HAP-1 (cell line): Measurements from ENCODE around the gene TMEM263.
"Not testable (repeated sequence)": the region's sequence is repeated elsewhere in the genome, so short reads cannot be mapped to it uniquely, and the experiment has no call there.

ENCODE experiments used
- DNase-seq, 2 experiments: peaks; one replicate each; pipeline ENCODE4 v3.0.0-alpha.2; 2016 to 2020; ENCODE audit warnings: low spot score in 2 of 2
- H3K27me3 ChIP-seq: fragments of 250-450 bp; sonication (Bioruptor Pico); 2 replicates; pipeline ENCODE4 v1.5.1; 2020; ENCODE audit warnings: low read depth, mild to moderate bottlenecking, moderate library complexity
- H3K36me3 ChIP-seq: fragments of 250-450 bp; sonication (Bioruptor Pico); replicated peaks from 2 replicates; pipeline ENCODE4 v1.5.1; 2020; ENCODE audit warnings: mild to moderate bottlenecking
- H3K4me1 ChIP-seq: fragments of 250-450 bp; sonication (Bioruptor Pico); 2 replicates; pipeline ENCODE4 v1.5.1; 2020; ENCODE audit warnings: mild to moderate bottlenecking
- H3K4me3 ChIP-seq: fragments of 250-450 bp; sonication (Bioruptor Pico); 2 replicates; pipeline ENCODE4 v1.5.1; 2020; ENCODE audit warnings: mild to moderate bottlenecking, moderate library complexity
- H3K9me3 ChIP-seq: fragments of 250-450 bp; sonication (Bioruptor Pico); 2 replicates; pipeline ENCODE4 v1.5.1; 2020; ENCODE audit warnings: mild to moderate bottlenecking, moderate library complexity
- in situ Hi-C: fragments of 300-500 bp; cut with MboI; formaldehyde crosslinking; loops from 3 replicates; pipeline ENCODE4 v1.14.3; 2020; ENCODE audit warnings: low sequenced_read_pairs, inconsistent platforms, mixed read lengths

The TMEM263 gene

DNA sequence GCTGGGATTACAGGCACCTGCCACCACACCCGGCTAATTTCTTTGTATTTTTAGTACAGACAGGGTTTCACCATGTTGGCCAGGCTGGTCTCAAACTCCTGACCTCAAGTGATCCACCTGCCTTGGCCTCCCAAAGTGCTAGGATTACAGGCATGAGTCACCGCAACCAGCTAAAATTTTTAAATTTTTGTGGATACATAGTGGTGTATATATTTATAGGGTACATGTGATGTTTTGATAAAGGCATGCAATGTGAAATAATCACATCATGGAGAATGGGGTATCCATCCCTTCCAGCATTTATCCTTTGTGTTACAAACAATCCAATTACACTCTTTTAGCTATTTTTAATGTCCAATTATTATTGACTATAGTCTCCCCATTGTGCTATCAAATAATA, 33.7 kb upstream of the TMEM263 start:
- in situ Hi-C loops, H3K27me3 ChIP-seq, DNase-seq, H3K4me1 ChIP-seq, H3K9me3 ChIP-seq, H3K36me3 ChIP-seq, H3K4me3 ChIP-seq: not testable (repeated sequence)

- H3K36me3 ChIP-seq, H3K27me3 ChIP-seq, DNase-seq, in situ Hi-C loops, H3K4me3 ChIP-seq, H3K9me3 ChIP-seq, H3K4me1 ChIP-seq: not testable (repeated sequence)
Measured at GRCh38 chr12:106923594-106923993, 32.1 kb upstream of the TMEM263 start.

DNA sequence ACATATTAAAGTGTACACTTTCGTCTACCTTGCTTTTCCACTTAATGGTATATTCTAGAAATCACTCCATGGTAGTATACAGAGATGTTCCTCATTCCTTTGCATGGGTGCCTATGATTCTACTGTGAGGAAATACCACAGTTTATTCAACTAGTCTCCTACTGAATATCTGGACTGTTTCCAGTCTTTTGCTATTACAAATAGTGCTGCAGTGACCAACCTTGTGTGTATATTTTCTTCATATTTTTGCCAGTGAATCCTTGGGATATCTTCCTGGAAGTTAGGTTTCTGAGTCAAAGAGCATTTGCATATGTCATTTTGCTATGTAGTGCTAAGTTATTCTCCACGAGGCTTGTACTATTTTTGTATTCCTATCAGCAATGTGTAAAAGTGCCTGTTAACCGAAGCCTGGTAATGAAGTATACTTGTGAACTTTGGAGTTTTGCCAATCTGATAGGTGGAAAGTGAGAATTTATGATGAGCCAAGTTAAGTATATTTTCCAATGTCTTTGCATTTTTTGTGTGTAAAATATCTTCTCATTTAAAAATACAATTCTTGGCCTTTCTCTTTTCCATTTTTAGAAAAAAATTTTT, 31.3 kb upstream of the TMEM263 start:
- no peaks in the 10 kb centered on the region for H3K36me3 ChIP-seq
- no peak overlapping the region for H3K4me3 ChIP-seq
- H3K4me1 ChIP-seq, result 0 out of 2 replicates have a peak, but pooled peaks cover under 1% of the 10 kb centered on the region
- no peaks in the 10 kb centered on the region for H3K9me3 ChIP-seq
- in situ Hi-C loops, result no loop called here
- no peaks in the 10 kb centered on the region; the same call in 1 of the 2 replicates for H3K27me3 ChIP-seq
- DNase-seq, result no peak

GRCh38 chr12:106926657-106927056, 29.1 kb upstream of the TMEM263 start:
- in situ Hi-C loops, result no loop called here
- Histone ChIP-seq H3K36me3 (no peaks in the 10 kb centered on the region), H3K9me3 (no peaks in the 10 kb centered on the region)

DNA sequence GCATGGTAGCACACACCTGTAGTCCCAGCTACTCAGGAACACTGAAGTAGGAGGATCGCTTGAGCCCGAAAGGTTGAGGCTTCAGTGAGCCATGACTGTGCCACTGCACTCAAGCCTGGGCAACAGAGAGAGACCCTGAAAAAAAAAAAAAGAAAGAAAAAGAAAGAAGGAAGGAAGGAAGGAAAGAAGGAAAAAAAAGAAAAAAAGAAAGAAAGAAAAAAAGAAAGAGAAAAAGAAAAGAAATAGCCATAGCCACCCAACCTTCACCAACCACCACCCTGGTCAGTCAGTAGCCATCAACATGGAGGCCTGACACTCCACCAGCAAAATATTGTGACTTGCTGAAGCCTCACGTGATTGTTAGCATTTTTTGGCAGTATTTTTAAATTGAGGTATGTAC, 21.4 kb upstream of the TMEM263 start:
- no peak for DNase-seq
- Histone ChIP-seq H3K9me3 (0 out of 2 replicates have a peak, but pooled peaks cover 3% of the 10 kb centered on the region), H3K27me3 (0 out of 2 replicates have a peak, but pooled peaks cover 2% of the 10 kb centered on the region), H3K36me3 (no peaks in the 10 kb centered on the region), H3K4me1 (no peaks in the 10 kb centered on the region), H3K4me3 (no peak overlapping the region)
- in situ Hi-C loops, result no loop called here

More at GRCh38 chr12:106926657-106927056, 29.1 kb upstream of the TMEM263 start:
- Histone ChIP-seq H3K4me1 (no peaks in the 10 kb centered on the region), H3K27me3 (peaks cover 2% of the 10 kb centered on the region; the same call in 1 of the 2 replicates), H3K4me3 (no peak overlapping the region)
- DNase-seq, result no peak

DNA sequence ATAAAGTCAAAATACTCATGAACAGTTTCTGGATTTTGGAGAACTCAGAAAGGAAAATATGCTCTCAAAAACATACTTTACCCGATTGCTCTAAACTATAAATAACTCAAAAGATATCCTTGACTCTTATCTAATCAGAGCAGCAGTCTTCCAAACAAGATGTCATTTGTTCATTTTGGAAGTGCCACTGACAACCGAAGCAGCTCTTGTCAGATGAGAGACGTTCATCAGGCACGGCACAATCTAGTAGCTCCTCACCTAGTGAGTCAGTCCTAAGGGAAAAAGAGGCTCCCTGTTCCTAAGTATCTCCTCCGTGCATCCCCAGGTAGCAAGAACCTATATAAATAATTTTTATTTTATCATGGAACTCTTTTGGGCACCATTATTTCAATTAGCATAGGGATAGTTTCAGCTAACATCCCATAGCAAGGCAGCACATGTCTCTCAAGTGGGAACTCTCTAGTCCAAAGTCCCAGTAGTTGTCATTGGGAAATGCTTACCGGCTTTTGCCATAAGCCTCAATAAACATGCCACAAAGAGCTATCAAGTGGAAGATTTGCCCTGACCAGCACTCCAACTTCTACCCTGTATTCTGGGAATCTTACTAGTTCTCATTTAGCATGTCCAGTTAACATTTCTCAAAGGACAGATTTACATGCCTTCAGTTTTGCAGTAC, 14.1 kb upstream of the TMEM263 start:
- Histone ChIP-seq H3K9me3 (0 out of 2 replicates have a peak, but pooled peaks cover 3% of the 10 kb centered on the region), H3K27me3 (no peaks in the 10 kb centered on the region), H3K36me3 (no peaks in the 10 kb centered on the region), H3K4me1 (no peaks in the 10 kb centered on the region; the same call in 1 of the 2 replicates), H3K4me3 (no peak overlapping the region)
- no peak for DNase-seq
- in situ Hi-C loops, result no loop called here

DNA sequence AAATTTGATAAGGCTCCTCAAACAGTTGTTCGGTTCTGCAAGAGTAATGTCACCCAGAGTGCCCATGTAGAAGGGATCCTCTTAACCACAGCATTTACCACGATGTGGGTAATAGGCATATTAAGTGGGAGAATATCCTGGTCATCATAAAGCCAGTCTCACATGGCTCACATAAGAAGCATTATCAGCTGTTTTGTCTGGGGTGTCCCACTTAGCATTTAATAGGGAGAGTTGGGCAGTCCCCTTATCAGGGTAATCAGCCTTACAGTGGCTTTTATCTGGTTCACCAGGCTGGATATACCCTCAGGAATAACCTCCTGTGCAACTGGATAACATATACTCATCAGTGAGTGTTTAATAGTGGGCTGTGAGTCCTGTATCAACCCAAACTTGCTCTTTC, 12.9 kb upstream of the TMEM263 start:
- H3K4me3 ChIP-seq, result no peak overlapping the region
- in situ Hi-C loops, result no loop called here
- no peaks in the 10 kb centered on the region; the same call in 1 of the 2 replicates for H3K4me1 ChIP-seq
- no peaks in the 10 kb centered on the region for H3K27me3 ChIP-seq
- no peak for DNase-seq
- H3K9me3 ChIP-seq, result 0 out of 2 replicates have a peak, but pooled peaks cover 3% of the 10 kb centered on the region
- no peaks in the 10 kb centered on the region for H3K36me3 ChIP-seq

- peaks cover 8% of the 10 kb centered on the region for H3K4me1 ChIP-seq
- no peak for DNase-seq
- H3K9me3 ChIP-seq, result no peaks in the 10 kb centered on the region
- no peaks in the 10 kb centered on the region for H3K27me3 ChIP-seq
- in situ Hi-C loops, result no loop called here
- no peak overlapping the region for H3K4me3 ChIP-seq
- H3K36me3 ChIP-seq, result no peaks in the 10 kb centered on the region
Measured at GRCh38 chr12:106945261-106945851, 10.4 kb upstream of the TMEM263 start.

DNA sequence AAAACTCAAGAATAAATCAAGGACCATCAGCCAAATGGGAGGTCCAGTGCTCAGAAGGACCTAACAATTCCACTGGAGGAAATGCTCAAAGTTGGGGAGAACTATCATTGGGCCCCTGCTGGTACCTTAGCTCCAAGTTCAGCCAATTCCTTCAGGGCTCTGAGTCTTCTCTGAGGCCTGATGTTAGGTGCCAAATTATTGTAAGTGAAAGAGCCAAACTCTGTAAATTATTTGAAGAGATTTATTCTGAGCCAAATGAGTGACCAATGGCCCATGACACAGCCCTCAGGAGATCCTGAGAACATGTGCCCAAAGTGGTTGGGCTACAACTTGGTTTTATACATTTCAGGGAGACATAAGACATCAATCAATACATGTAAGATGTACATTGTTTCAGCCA, 8.2 kb upstream of the TMEM263 start:
- in situ Hi-C loops, result no loop called here
- Histone ChIP-seq H3K27me3 (no peaks in the 10 kb centered on the region), H3K36me3 (no peaks in the 10 kb centered on the region), H3K4me3 (no peak overlapping the region), H3K9me3 (no peaks in the 10 kb centered on the region), H3K4me1 (peaks cover 15% of the 10 kb centered on the region)
- no peak for DNase-seq

- H3K36me3 ChIP-seq, result no peaks in the 10 kb centered on the region
- H3K4me3 ChIP-seq, result no peak overlapping the region
- no peaks in the 10 kb centered on the region for H3K9me3 ChIP-seq
- peak; percentile 52 to 54 for DNase-seq
- H3K27me3 ChIP-seq, result no peaks in the 10 kb centered on the region
- in situ Hi-C loops, result no loop called here
- peaks cover 27% of the 10 kb centered on the region for H3K4me1 ChIP-seq
Measured at GRCh38 chr12:106950591-106950990, 5.1 kb upstream of the TMEM263 start.

GRCh38 chr12:106953352-106954250, 2.1 kb upstream of the TMEM263 start:
- no peak for DNase-seq
- H3K9me3 ChIP-seq, result no peaks in the 10 kb centered on the region
- no peak overlapping the region for H3K4me3 ChIP-seq
- in situ Hi-C loops, result no loop called here
- H3K27me3 ChIP-seq, result no peaks in the 10 kb centered on the region
- no peaks in the 10 kb centered on the region; the same call in 1 of the 2 replicates for H3K36me3 ChIP-seq
- peaks cover 39% of the 10 kb centered on the region for H3K4me1 ChIP-seq

GRCh38 chr12:106954462-106955376, 988 bp upstream of the TMEM263 start:
- Histone ChIP-seq H3K27me3 (no peaks in the 10 kb centered on the region), H3K9me3 (no peaks in the 10 kb centered on the region), H3K4me3 (peak overlapping the region; percentile 70), H3K36me3 (no peaks in the 10 kb centered on the region; the same call in 1 of the 2 replicates), H3K4me1 (peaks cover 37% of the 10 kb centered on the region)
- in situ Hi-C loops, result no loop called here
- peak in 1 of 2 experiments; percentile 9 for DNase-seq
